Measurements from ENCODE around the gene ANK3. TPM values are rescaled to one million over a fixed set of nuclear protein-coding genes. Genes with fewer than 3 reads are reported as not detected.

Gene ANK3
- total RNA-seq (2022; extraction: Qiagen RNA extraction): 0.43 to 1.4 TPM (median 0.97 TPM) in 5 replicates

GRCh38 chr10:60389413-60390025, at the start of gene ANK3:
ANK3 (minus strand) TSS chr10:60389875; CDS start chr10:60389538, 337 bp downstream.

